GM20000 (cell line): ENCODE data around the gene PRKAG3.

Source experiments
- DNase-seq: peaks from one replicate; pipeline ENCODE4 v3.0.0; 2012; ENCODE audit warnings: low spot score
- CTCF ChIP-seq: IDR thresholded peaks from 2 replicates; pipeline ENCODE4 v1.5.1; 2012; ENCODE audit warnings: mild to moderate bottlenecking, control low read depth; ENCODE audit errors: extremely low read depth, missing control alignments

PRKAG3 gene

DNA sequence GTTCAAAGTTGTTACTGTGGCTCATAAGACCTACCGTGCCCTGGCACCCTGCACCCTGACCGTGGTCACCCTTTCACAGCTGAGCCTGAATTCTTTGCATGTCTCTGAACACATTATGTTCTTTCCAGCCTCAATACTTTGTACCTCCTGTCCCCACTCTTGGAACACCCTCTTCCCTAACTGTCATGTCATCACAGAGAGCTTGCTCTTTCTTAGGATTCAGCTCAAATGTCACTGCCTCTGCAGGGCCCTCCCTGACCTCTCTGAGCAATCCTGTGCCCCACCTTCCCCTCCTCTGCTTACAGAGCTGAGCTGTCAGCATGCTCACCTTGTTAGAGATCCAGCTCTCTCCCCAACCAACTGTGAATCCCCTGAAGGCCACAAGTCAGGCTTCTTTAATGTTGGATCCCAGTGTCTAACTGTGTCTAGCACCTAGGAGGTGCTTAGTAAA lies 15.0 kb downstream of the PRKAG3 start:
- no peak for DNase-seq
- TF ChIP-seq CTCF = no peak

DNA sequence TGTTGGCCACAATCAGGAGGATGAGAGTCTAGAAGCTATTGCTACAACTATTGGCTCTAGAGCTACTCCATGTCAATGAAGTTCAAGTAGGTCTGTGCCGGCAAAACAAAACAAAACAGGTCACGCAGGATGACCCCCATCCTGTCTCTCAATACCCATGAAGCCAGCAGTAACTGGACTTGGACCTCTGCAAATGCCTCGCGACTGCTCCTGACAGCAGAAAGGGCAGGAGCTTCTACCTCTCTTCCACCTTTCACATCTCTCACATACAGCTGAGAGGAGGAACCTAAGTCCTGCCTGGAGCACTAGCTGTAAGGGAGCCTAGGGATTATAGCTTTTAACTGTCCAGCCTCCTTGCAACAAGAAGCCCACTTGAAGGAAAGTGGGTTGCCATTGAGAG lies 16.0 kb downstream of the PRKAG3 start:
- DNase-seq = no peak
- no peak for TF ChIP-seq CTCF

DNA sequence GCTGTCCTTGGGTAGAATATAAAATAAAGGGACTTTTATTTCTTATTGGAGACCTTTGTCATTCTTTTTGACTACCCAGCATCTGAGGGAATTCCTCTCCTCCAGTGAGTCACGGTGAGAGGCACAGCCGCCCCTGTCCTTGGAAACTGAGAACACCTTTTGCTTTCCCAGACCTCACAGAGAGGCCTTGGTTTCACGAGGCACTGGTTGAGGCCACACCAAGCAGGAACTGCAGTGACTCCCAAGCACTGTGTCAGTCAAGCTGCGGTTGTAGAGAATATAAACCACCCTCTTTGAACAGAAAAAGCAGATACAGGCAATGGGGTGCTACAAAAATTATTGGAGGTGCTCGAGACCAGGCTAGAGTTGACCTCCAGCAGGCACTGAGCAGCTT lies 16.4 kb downstream of the PRKAG3 start:
- no peak for DNase-seq
- no peak for TF ChIP-seq CTCF

- no peak for TF ChIP-seq CTCF
- no peak for DNase-seq
Observed at GRCh38 chr2:218814540-218815243, 16.9 kb downstream of the PRKAG3 start.

- no peak for TF ChIP-seq CTCF
- DNase-seq = no peak
Observed at GRCh38 chr2:218813771-218814460, 17.7 kb downstream of the PRKAG3 start.

- DNase-seq = no peak
- TF ChIP-seq CTCF = no peak
Observed at GRCh38 chr2:218812861-218813260, 18.7 kb downstream of the PRKAG3 start.

DNA sequence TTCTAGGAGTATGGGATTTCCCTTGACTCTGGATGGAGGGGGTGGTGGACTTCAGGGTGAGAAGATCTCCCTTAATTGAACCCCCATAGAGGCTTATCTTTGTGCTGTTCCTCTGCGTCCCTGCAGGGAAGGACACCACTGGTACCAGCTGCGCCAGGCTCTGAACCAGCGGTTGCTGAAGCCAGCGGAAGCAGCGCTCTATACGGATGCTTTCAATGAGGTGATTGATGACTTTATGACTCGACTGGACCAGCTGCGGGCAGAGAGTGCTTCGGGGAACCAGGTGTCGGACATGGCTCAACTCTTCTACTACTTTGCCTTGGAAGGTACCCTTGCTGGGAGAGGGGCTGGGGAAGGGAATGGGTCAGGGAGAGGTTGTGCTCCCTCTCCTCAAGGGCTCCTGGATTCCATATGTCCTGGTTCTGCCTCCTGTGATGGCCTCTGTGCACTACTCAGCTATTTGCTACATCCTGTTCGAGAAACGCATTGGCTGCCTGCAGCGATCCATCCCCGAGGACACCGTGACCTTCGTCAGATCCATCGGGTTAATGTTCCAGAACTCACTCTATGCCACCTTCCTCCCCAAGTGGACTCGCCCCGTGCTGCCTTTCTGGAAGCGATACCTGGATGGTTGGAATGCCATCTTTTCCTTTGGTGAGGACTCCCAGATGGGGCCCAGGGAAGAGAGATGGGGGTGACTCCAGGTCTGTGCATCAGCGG lies 19.3 kb downstream of the PRKAG3 start:
- DNase-seq = no peak

More for the DNA sequence above, 19.3 kb downstream of the PRKAG3 start:
- no peak for TF ChIP-seq CTCF
